Bronchial epithelial cell (primary cell): ENCODE data around the gene CNTNAP2. TPM values are rescaled to one million over a fixed set of nuclear protein-coding genes. Genes with fewer than 3 reads are reported as not detected.

Experiments
- DNase-seq: peaks from one replicate; pipeline ENCODE4 v3.0.0-alpha.2; 2010; ENCODE audit warnings: low read depth
- FAIRE-seq: peaks from 2 replicates; lab custom pipeline; 2011; peaks lifted over from hg19 to GRCh38; lab: Jason Lieb, UNC
- H3K27me3 ChIP-seq: 2 replicates; pipeline ENCODE4 v1.5.1; 2011; ENCODE audit warnings: low read length; ENCODE audit not compliant: control insufficient read depth, insufficient read depth
- H3K36me3 ChIP-seq: 2 replicates; pipeline ENCODE4 v1.5.1; 2011; ENCODE audit warnings: low read length; ENCODE audit not compliant: control insufficient read depth, insufficient read depth
- H3K4me3 ChIP-seq: 2 replicates; pipeline ENCODE4 v1.5.1; 2011; ENCODE audit warnings: mild to moderate bottlenecking, low read depth, low read length, control low read depth
- CTCF ChIP-seq: IDR thresholded peaks from 2 replicates; pipeline ENCODE4 v1.5.1; 2011; ENCODE audit warnings: mild to moderate bottlenecking, moderate library complexity, low read length, control low read depth, inconsistent platforms; ENCODE audit not compliant: insufficient read depth, severe bottlenecking
- total RNA-seq: library from RNA; depleted of rRNA; stranded (reverse); fragments of >200 nt; gene quantifications from 2 replicates; pipeline ENCODE4 v1.2.1, GENCODE V29; 2014

Gene CNTNAP2
- total RNA-seq, 1 donor from 2014 or later, result 0.26 TPM

- no peak for TF ChIP-seq CTCF
- H3K27me3 ChIP-seq, result no peaks in the 10 kb centered on the region
- no peak for FAIRE-seq
- H3K4me3 ChIP-seq, result no peak overlapping the region
- H3K36me3 ChIP-seq, result no peaks in the 10 kb centered on the region
- DNase-seq, result no peak
Measured at GRCh38 chr7:148204639-148205304, 2088.2 kb downstream of the CNTNAP2 start.

- TF ChIP-seq CTCF, result no peak
- Histone ChIP-seq H3K36me3 (no peaks in the 10 kb centered on the region), H3K4me3 (no peak overlapping the region), H3K27me3 (no peaks in the 10 kb centered on the region)
- DNase-seq (no peak), FAIRE-seq (no peak)
Measured at GRCh38 chr7:148209643-148210190, 2093.1 kb downstream of the CNTNAP2 start.

GRCh38 chr7:148210804-148211325 lies 2094.3 kb downstream of the CNTNAP2 start:
- DNase-seq, result no peak
- no peaks in the 10 kb centered on the region for H3K36me3 ChIP-seq
- peak; percentile 50 for FAIRE-seq
- TF ChIP-seq CTCF, result no peak
- no peaks in the 10 kb centered on the region for H3K27me3 ChIP-seq
- H3K4me3 ChIP-seq, result no peak overlapping the region

- Histone ChIP-seq H3K36me3 (no peaks in the 10 kb centered on the region), H3K4me3 (no peak overlapping the region), H3K27me3 (no peaks in the 10 kb centered on the region)
- no peak for TF ChIP-seq CTCF
- FAIRE-seq, result no peak
- no peak for DNase-seq
Measured at GRCh38 chr7:148211740-148212151, 2095.1 kb downstream of the CNTNAP2 start.

- TF ChIP-seq CTCF, result no peak
- no peaks in the 10 kb centered on the region for H3K36me3 ChIP-seq
- no peaks in the 10 kb centered on the region for H3K27me3 ChIP-seq
- no peak for FAIRE-seq
- H3K4me3 ChIP-seq, result no peak overlapping the region
- DNase-seq, result no peak
Measured at GRCh38 chr7:148212731-148213130, 2096.1 kb downstream of the CNTNAP2 start.
